GM11168 (cell line): ENCODE data around the gene BPIFB6.
"Not testable (repeated sequence)": the region's sequence is repeated elsewhere in the genome, so short reads cannot be mapped to it uniquely, and the experiment has no call there.

Source experiments
- in situ Hi-C: fragments of 300-500 bp; cut with MboI; formaldehyde crosslinking; loops from one replicate; pipeline ENCODE4 v1.12.0; 2022; ENCODE audit warnings: low sequenced_read_pairs; ENCODE audit not compliant: unreplicated experiment

The BPIFB6 gene

DNA sequence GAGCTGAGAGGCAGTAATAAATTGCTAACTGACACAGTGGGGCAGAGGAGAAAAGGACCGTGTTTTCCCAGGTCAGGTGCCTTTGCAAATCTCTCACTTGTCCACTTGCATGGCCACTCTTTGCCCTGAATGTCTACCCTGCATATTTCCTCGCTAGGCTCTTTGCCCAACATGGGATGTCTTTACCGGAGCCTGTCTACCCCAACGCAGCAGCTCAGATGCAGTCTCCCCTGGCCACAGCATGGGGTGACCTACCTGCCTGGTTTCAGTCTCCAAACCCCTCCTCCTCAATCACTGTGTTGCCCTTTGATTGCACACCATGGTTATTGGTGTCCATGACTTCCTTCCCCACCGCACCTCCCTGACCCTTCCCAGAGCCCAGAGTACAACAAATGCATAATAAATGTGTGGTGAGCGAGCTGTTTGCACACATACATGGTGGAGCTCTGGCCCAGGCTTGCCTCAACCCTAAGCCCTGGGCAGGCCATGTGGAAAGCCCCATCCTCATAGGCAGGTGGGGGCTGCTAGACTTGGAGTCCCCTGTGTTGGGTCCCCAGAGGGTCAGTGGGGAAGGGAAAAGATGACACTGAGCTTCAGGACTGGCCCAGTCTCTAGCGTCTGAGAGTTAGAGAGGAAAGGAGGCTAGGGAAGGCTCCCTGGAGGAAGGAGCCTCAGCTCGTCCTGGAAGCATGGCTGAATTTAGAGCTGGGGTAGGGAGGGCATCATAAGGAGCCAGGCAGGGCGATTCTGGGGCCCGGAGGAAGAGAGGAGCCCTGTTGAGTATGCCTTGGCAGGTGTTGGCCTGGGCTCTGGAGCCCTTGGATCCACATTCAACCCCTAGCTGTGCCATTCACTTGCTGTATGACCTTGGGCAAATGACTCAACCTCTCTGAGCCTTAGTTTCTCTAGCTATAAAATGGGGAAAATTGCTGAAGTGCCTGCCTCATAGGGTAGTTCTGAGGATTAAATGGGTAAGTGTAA, 4.4 kb upstream of the BPIFB6 start:
- in situ Hi-C loops = no loop called here

DNA sequence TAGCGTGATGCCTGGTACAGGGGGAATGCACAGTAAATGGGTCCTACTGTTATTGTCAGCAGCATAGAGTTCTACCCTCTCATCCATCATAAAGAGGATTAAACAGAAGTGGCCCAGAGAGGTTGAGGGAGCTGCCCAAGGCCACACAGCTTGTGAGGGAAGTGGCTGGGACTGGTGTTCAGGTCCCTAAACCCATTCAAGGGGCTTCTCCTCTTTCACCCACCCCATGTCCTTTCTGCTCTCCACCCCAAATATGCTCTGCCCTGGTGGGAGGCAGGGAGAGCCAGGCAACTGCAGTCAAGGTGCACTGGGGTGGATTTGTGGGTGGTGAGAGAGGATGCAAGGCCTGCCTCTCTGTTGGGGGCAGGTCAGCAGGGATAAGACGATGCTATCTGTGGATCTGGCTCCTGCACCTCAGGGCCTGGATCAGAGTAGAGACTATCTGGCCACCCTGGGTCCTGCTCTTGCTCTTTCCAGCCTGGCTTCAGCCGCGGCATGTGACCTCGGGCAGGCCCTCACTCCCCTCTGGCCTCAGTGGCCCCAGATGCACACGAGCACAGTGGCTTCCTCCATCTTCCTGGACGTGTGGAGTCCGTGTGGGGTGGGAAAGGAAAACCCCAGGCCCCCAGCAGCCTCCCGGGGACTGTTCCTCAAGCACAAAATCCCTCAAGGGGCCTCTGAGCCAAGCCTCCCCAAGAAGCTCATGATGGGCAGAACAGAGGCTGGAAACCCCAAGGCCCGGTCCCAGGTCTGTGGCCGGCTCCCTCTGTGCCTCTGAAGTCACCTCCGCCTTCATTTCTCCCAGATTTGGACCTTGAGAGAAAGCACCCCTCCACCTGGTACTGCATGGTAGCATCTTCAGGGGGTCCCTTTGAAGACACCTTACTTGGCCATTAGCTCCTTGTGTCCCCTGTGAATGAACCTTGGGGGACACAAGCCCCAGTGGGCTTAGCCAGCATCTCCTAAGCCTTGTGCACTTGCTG, 3.4 kb upstream of the BPIFB6 start:
- in situ Hi-C loops = no loop called here

DNA sequence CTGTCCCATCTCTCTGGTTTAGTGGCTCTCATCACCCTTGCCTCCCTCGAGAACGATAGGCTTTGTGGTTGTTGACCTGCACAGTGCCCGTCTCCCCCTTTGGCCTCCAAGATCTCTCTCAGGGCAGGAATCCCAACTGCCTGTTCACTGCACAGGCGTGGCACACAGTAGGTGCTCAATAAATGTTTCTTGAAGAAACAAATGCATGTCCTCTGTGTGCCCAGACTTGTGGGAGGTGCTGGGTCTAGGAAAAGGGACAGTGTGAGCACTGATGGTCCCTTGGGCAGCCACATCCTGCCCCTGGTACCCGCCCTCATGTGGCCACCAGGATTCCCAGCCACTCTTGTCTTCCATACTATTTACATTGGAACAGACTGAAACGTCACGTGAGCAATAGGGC, 2.6 kb upstream of the BPIFB6 start:
- in situ Hi-C loops = no loop called here

DNA sequence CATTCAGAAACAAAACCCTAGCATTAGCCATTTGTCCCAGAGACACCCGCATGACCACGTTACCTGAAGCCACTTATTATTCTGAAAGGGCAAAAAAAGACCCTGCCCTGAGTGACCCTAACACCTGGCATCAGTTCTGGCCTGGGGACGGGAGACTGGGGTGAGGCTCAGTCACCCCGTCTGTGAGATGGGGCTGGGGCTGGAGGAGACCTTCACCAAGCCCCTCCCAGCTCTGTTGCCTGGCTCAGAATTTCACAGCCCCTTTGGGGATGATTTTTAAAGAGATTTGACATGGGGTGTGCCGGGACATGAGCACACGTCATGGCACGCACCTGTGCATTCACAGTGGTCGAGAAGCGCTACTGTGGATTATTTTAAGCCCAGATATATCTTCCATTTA, 1.4 kb upstream of the BPIFB6 start:
- in situ Hi-C loops = no loop called here

DNA sequence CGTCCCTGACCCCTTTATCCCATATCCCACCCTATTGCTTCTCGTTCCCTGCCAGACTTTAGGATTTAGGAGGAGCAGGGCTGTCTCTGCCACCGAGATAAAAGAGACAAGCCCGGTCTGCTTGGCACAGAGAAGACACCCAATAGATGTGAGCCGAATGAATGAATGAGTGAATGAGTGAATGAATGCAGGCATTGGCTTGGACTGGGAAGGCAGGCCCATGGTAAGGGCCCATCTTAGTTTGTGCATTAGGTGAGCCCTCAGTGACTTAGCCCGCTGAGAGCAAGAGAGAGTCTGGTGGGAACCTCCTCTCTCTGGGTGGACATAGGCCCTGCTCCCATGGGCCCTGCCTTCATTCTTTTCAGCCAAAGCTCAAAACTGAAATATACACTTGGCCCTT, 879 bp upstream of the BPIFB6 start:
- in situ Hi-C loops = no loop called here

DNA sequence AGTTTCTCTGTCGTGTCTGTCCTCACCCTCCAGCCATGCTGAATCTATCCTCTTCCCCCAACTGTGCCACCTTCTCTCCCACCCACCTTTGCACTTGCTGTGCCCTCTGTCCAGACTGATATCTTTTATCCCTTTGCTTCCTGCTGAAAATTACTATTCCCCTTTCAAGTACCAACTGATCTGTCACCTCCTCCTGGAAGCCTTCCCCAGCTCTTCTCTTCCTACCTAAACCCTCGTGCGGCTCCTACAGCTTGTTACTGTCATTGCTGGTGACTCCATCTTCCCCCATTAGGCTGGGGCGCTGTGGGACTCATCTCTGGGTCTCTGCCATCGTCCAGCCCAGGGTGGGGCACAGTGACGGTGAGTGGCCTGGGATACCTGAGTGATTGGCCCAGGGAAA, 1.1 kb downstream of the BPIFB6 start:
- in situ Hi-C loops = no loop called here

DNA sequence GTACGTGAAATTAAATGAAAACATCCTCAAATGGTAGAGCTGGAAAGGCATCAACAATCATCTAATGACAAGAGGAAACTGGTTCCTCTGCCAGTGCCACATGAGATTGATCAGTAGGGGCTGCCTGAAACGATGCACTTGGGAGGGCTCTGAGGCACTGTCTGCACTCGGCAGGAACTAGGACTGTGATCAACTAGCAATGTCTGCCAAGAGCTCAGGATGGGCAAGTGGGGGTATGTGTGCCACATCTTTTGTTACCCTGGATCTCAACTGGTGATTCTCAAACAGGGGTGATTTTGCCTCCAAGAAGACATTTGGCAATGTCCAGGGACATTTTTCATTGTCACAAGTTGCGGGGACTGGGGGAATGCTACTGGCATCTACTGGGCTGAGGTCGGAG, 1.9 kb downstream of the BPIFB6 start:
- in situ Hi-C loops = no loop called here

DNA sequence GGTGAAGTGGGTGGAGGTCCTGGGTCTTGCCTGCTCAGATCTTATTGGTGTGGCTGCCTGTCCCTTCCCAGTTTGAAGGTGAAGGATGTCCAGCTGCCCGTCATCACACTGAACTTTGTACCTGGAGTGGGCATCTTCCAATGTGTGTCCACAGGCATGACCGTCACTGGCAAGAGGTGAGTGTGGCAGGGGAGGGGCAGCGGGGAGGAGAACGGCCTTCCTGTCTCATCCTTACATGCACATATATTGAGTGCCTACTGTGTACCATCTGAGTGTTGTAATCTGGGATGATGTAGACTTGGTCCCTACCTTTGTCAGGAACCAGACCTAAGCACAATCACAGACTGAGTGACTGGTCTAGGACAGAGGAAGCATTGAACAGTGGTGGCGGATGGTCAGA, 2.7 kb downstream of the BPIFB6 start:
- in situ Hi-C loops = no loop called here

DNA sequence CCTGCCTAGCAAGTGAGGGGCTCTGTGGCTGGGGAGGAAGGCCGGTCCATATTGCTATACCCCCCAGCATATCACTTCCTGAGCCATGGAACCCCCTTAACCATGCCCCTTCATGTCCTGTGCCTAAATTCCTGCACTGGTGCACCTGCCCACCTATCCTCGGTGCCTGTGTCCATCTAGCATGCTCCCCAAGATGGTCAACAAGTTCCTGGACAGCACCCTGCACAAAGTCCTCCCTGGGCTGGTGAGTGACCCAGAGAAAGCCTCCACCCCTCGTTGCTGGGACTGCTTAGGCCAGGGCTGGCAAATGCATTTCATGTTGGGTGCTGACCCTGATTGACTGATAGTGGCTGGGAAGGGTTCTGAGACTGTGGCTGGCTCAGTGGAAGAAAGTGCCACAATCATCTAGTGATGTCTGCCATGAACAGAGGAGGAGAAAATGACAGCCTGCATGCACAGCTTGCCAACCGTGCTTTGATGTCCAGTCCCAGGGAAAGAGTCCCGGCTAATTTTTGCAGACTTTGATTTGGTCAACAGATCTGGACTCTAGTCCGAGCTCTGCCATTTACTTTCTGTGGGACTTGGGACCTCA, 3.5 kb downstream of the BPIFB6 start:
- in situ Hi-C loops = no loop called here

DNA sequence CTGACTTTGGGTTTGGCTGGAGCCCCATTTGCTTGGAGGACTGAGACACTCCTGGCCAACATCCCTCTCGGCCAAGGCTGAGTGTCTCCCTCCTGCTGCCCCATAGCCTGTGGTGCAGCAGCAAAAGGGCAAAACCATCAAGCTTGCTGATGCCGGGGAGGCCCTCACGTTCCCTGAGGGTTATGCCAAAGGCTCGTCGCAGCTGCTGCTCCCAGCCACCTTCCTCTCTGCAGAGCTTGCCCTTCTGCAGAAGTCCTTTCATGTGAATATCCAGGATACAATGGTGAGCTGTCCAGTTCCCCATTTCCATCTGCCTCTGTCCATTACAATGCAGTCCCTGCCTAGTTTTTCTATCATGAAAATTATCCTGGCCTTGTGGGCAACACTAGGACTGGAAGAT, 6.0 kb downstream of the BPIFB6 start:
- in situ Hi-C loops = no loop called here

DNA sequence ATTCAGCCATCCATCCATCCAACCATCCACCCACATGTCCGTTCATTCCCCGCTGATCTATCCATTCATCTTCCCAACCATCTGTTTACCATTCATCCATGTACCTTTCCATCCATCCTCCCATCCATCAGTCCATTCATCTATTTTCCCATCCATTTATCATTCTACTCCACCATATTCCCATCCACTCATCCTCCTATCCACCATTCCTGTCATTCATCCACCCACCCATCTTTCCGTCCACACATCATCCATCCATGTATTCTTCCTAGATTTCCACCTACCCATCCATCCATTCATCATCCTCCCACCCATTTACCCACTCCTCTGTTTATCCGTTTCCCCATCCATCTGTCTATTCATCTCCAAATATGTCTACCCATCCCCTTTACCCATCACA, 6.8 kb downstream of the BPIFB6 start:
- in situ Hi-C loops = no loop called here

DNA sequence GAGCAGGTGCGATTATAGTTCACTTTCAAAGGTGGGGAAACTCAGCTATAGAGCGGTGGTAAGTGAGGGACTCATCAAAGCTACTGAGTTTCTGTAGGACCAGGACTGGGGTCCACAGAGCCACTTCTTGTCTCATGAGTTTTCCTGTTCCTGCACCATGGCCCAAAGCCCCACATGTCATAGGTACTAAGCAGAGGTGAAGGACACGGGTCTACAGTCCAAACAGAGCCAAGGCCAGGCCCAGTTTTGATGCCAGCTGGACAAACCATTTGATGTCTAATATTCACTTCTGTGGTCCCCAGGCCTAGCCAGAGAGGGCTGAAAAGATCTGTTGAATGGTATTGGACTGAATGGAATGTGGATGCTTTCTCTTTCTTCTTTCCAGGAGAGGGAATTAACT, 11.0 kb downstream of the BPIFB6 start:
- in situ Hi-C loops = no loop called here

DNA sequence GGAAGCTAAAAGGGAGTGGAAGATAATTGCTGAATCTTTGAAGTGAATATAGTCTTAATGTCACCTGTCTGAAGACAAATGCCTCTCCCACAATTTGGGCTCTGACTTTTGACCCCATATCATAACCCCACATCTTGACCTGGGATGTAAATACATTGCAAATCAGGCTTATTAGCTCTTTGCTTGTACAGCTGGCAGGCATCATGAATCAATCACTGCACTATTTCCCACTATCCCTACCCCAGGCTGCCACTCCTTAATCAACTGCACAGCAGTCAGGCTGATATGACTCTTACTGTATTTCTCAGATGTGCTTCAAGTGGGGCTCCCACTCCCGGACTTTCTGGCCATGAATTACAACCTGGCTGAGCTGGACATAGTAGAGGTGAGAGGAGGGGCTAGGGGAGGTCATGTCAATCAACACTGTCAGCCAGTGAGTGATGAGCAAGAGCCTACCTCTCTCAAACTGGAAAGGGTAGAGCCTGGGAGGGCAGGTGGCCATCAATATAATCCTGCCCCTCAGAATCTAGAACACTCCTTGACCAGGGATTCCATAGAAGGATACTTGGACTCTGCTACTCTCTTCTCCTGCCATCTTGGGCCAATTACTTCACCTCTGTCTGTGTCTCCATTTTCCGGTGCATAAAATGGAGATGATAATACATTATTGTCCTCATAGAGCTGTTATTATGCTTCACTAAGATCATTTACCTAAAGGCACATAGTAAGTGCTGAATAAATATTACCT, 11.7 kb downstream of the BPIFB6 start:
- in situ Hi-C loops = no loop called here

DNA sequence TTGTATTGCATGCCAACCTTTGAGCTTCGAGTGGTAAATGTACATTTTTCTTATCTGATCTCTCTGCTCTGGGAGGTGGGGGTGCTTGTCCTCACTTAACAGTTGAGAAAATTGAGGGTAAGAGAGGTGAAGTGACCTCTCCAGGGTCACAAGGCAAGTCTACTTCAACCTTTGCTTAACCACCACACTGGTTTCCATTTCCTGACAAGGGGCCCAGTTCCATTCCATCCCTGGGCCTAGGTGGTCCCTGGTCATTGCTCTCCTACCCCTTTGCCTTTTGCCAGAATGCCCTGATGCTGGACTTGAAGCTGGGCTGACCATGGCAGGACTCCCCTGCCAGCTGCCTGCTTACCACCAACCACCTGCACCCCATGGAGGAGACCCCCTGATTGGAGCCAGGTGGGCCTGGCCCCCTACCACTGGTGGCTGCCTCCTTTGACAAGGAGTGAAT, 12.3 kb downstream of the BPIFB6 start:
- in situ Hi-C loops = no loop called here

DNA sequence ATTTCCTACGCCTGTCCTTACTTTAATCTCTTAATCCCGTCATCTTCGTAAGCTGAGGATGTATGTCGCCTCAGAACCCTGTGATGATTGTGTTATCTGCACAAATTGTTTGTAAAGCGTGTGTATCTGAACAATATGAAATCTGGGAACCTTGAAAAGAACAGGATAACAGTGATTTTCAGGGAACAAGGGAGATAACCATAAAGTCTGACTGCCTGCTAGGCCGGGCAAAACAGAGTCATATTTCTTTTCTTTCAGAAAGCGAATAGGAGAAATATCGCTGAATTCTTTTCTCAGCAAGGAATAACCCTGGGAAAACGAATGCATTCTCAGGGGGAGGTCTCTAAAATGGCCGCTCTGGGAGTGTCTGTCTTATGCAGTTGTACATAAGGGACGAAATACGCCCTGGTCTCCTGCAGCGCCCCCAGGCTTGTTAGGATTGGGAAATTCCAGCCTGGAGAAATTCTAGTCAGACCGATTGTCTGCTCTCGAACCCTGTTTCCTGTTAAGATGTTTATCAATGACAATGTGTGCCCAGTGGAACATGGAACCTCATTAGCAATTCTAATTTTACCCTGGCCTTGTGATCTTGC, 13.8 kb downstream of the BPIFB6 start:
- in situ Hi-C loops = not testable (repeated sequence)

DNA sequence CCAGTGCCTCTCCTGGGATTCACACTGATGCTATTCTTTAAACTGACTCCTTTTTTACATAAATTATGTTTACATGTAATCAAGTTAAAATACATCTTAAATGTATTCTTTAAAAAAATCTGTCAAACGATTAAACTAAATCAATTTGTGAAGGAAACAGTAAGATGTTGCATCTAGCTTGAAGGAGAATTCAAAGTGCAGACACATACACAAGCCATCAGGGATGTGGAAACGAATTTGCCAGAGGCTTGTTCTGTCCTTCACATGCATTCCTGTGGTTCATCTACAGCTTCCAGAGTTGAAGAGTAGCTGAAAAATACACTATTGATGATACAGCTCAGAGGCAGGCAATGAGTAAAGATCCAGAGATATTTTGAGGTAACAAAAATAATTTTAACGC, 15.0 kb downstream of the BPIFB6 start:
- in situ Hi-C loops = no loop called here

DNA sequence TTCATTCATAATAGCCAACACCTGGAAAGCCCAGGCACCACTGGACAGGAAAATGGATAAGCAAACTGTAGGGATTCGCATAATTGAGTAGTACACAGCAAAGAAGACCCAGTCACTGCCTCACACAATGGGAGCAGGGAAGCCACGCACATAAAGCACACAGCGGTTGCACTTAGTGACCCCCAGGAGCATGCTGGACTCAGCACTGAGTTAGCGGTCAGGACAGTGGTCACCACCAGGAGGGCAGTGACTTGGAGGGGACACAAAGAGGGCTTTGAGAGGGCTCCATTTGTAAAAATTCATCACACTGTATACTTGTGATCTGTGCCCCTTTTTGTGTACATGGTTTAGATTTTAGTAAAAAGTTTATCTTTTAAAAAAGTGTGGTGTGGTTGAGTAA, 19.9 kb downstream of the BPIFB6 start:
- in situ Hi-C loops = no loop called here

DNA sequence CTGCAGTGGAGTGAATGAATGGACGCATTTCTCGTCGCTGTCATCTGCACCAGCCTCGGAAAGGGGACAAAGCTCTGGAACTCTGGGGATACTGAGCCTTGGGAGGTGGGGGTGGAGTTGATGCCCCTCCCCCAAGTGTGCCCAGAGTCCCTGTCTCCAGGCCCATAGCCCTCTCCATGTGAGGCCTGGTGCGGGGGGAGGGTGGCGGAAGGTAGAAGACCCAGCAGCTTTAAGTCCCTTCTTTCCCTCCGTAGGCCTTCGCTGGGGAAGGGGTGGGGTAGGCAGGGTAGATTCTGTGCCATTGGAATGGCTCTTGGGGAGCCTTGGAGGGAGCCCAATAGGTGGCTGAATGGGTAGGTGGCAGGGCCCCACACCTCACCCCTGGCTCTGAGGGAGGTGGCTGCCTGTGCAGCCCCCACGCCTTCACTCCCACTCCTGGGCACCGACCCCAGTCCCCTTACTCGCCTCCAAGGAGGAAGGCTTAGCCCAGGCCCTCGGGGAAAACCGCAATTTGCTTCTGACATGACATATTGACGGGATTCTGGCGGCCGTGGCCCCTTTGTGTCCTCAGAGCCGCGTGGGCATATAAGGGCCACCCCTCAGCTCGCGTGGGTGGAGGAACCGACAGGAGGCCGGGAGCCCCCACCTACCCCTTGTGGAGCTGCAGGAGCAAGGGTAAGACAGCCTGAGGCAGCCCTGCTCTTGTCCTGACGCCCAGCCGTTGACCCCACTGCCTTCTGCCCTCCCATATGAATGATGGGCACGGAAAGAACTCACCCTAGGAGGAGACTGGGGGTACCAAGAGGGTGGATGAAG, 22.1 kb downstream of the BPIFB6 start, which contains the start of gene BPIFB3:
TSS of gene BPIFB3 (plus strand) at position 613 of the 816 bp plus-strand sequence. CDS start 1,533 bp downstream, outside the sequence.
- in situ Hi-C loops = no loop called here

DNA sequence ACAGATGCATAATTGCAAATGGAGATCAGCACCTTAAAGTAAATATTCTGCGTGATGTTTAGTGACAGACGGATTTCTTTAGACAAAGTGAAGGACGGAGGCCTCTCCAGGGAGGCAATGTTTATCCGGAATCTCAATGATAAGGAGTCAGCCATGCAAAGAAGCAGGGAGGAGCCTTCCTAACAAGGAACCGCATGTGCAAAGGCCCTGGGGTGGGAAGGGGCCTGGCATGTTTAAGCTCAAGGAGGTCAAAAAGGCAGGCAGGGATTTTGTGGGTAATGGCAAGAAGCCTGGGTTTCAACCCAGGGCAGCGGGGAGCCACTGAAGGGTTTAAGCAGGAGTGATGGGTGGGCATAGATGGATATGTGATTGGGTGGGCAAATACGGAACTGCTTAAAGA, 22.9 kb downstream of the BPIFB6 start:
- in situ Hi-C loops = no loop called here
